ENCODE data around the gene MPP4.

MPP4 gene

DNA sequence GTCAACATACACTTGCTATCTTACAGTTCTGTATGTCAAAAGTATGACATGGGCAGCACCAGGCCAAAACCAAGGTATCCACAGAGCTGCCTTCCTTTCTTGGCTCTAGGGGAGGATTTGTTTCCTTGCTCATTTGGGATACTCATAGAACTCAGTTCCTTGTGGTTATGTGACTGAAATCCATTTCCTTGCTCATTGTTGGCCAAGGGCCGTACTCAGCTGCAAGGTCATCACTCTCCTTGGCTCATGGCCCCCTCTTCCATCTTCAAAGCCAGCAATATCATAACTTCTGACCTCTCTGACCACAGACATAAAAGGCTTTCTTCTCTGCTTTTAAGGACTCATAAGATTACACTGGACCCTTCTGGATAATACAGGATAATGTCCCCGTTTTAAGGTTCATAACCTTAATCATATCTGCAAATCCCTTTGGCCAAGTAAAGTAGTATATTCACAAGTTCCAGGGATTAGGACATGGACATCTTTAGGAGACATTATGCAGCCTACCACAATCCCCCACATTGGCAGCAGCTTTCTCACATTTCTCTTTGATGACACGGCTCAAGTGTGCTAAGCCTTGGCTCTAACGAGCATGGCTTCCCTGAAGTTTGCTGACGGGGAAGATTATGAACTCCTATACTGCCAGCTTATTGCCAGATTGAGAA is 76.0 kb downstream of the MPP4 start:
- DNase-seq, result no peak

DNA sequence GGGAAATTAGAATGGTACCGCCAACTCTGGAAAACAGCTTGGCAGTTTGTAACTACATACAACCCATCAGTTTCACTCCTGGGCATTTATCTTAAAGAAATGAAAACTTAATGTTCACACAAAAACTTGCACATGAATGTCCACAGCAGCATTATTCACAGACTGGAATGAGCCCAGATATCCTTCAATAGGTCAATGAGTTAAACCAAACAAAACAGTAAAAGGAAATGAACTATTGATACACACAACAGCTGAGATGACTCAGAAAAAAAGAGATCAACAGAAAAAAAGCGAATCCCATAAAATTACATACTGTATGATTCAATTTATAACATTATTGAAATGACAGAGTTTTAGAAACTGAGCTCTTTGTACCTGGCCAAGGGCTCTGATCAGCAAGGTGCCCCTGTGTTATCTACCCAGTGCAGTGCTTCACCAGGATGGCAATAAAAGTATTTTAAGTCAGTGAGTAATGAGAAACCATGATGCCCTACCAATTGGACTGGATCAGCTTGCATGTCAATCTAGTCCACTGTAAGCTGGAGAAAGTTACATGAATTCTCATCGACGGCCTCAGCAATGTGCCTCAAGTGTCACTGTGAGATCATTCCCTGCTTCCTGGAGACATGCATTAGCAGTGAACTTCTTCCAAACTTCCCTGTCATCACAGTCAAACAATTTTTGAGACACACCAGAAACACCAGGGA is 77.0 kb downstream of the MPP4 start:
- DNase-seq, result no peak

DNA sequence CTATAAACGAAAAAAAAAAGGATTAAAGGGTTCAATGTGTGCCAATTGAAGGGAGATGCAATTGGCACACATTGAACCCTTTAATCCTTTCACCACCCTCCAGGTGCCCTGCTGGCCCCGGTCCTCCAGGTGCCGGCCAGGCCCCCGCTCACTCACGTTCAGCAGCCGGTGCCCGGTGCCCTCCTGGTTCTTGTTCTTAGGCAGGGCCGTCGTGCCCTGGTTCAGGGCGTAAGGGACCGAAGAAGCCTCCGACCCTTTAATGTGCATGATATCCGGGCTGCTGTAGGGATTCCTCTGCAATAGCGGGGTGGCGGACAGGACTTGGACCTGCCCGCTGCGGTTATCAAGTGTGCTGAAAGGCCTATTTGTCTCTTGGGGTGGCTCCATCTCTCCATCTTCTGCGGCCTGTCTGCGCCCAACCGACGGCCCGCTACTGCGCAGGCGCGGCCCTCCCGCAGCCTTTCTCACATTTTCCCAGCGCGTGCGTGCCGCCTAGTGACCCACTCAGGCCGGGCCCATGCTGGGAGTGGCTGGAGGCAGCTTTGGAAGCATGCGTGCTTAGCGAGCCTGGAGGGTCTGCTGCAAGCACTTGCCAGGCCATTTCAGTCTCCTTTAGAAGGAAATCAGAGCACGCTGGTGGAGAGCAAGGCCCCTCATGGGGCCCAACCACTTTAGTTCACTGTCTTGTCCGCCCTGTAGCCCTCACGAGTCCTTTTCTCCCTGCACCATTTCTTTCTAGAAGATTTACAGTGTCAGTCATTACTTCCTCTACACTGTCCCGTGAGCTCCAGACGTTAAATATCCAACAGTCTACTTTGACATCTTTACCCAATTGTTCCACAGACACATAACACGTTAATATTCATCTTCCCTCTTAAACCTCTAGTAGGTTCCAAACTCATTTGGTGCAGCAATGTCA is 79.4 kb downstream of the MPP4 start:
- DNase-seq, result no peak

DNA sequence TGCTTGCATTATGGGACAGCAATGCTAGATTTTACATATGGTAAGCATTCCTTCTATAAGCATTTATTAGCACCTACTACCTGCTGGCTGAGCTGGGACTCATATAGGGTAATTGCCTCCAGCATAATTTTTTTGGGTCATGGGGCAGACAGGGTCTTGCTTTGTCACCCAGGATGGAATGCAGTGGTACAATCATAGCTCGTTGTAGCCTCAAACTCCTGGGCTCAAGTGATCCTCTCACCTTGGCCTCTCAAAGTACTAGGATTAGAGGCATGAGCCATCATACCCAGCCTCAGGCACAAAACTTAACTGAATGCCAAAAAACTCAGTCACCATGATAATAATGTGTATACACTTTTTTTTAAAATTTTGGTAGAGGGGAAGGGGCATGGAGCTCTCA is 90.4 kb downstream of the MPP4 start:
- DNase-seq, result no peak

DNA sequence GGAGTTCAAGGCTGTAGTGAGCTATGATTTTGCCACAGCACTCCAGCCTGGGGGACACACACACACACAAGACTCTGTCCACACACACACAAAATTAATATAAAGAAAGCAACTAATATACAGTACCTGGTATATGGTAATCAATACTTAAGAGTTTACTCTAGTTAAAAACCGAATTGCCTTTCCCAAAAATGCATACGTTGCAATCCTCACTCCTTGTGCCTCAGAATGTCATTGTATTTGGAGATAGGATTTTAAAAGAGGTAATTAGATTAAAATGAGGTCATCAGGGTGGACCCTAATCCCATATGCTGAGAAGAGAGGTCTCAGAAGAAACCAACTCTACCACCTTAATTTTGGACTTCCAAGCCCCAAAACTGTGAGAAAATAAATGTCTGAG is 90.9 kb downstream of the MPP4 start:
- no peak for DNase-seq

DNA sequence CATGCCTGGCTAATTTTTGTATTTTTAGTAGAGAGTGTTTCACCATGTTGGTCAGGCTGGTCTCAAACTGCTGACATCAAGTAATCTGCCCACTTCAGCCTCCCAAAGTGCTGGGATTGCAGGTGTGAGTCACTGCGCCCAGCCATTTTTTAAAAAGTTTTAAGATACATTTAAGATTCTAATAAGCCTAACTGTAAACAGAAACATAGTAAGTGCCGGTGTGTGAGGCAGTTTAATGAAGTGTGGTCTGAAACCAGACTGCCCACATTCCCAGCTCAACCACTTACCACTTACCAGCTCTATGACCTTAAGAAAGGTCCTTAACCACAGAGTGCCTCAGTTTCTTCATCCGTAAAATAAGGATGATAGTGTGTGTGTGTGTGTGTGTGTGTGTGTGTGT is 97.5 kb downstream of the MPP4 start:
- no peak for DNase-seq

DNA sequence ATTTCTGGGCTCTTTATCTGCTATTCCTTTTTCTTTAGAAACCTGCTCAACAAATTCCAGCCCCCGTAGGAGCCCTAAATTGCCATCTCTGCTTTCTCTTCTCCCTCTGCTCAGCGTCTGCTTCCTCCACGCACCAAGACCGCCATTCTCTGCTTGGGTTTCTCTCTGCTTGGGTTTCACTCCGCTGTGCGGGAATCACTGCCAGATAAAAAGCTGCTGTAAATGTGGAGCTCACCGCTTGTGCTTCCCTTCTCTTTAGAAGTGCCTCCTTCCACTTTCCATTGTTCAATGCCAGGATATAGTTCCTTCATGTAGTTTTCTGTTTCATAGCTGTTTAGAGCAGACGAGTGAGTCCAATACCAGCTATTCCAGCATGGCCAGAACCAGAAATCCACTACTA is 101.0 kb downstream of the MPP4 start:
- no peak for DNase-seq

Data from bone marrow (tissue), 2 donors.